NCI-H2227 (cell line): ENCODE data around the gene ANKZF1.

Source experiments
- DNase-seq: peaks from one replicate; lab custom pipeline; 2025; ENCODE audit not compliant: unreplicated experiment; lab: John Stamatoyannopoulos, UW

The ANKZF1 gene

GRCh38 chr2:219207884-219208740 lies 21.5 kb upstream of the ANKZF1 start:
- peak; percentile 67 for DNase-seq

DNA sequence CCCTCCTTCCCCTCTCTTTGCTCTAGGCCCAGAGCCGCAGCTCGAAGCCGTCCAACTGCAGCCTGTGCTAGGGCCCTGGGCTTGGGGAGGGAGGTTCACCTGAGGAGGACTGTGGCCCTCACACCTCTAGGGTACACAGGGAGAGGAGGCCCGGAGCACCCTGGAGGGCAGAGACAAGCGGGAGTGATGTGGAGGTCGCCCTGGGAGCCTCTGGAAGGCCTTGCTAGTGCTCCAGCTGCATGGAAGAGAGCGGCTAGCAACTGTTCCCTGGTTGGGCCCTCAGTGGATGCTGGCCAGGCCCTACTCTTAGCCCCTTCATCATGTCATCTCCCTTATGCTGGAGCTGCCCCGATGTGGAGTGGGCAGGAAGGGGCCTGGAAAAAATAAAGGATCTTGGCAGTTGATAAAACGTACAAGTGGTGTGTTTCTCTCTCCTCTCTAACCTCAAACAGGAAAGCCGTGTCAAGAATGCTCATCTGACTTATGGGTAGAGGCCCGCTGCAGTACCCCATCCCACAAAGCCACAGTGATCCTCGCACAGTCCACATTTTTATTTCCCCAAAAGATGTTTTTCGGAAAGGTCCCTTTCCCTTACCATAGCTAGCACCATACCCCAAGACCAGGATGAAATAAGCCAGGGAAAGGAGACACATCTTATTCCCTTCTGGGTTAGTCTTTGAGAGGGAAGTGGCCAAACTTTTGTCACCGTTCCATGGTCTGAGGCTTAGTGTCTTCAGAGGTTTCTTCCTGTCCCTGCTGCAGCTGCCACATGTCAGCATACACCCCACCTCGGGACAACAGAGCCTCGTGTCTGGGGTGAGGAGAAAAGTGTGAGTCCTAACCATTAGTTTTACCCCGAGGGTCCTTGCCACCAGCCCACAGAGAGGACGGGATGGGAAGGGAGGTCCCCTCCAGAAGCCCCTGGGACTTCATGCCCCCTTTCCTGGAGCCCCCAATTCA lies 20.1 kb upstream of the ANKZF1 start:
- DNase-seq, result no peak

GRCh38 chr2:219210196-219210885 lies 19.3 kb upstream of the ANKZF1 start:
- no peak for DNase-seq

DNA sequence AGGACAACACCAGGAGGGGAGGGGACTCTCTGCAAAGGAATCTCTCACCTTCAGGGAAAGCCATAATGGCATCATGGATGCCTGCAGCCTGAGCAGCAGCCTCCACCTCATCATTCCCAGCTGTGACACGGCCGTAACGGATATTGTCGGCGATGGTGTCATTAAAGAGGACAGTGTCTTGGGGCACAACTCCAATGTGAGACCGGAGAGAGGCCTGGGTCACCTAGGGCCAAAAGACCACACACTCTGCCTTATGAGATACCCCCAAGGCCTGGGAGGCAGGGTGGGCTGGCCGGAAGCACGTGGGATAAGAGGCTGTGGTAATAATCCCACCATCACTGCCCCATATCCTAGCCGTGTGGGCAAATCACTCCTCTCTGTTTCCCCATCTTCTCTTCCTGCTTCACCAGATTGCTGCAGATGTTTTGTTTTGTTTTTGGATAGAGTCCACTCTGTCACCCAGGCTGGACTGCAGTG lies 18.7 kb upstream of the ANKZF1 start:
- no peak for DNase-seq

DNA sequence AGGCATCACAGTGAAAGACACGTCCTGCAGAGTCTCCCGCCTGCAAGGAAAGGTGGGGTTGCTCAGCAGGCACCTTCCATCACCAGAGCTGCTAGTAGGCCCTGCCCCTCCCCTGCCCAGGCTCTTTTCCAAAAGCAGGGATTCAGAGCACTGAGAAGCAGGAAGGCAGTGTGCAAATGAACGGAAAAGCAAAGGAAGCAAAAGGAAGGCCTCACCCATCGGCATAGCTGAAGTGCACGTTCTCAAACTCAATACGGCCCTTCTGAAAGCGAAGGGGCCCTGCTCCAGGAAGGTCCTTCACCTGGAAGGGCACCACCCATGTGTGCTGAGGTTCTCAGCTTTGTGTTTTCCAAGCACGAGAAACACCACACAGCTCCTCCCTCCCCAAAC lies 16.6 kb upstream of the ANKZF1 start:
- no peak for DNase-seq

DNA sequence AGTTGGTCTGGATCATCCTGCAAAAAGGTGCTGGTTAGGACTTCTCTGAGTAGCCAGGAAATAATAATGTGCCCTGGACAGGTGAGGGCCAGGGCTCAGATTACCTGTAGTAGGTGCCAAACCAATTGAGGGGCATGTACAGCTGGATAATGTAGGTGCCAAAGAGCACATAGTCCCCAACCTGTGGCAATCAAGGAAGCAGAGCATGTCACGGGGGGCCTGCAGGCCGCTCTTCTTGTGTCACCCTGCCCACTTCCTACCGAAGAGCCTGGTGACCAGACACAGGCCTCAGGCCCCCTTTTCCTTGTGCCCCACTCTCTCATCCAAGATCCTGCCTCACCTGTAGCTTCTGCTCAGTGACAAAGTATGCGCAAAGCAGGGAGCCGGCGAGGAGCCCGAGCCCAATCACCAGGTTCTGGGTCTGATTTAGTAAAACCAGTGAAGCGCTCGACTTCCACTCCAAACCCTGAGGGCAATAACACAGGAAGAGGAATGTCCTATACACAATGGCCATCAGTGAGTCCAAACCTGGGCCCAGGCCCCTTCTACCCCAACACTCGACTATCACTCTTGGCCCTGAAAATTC lies 16.0 kb upstream of the ANKZF1 start:
- DNase-seq, result no peak

- DNase-seq, result no peak
Observed at GRCh38 chr2:219214141-219214540, 15.5 kb upstream of the ANKZF1 start.

DNA sequence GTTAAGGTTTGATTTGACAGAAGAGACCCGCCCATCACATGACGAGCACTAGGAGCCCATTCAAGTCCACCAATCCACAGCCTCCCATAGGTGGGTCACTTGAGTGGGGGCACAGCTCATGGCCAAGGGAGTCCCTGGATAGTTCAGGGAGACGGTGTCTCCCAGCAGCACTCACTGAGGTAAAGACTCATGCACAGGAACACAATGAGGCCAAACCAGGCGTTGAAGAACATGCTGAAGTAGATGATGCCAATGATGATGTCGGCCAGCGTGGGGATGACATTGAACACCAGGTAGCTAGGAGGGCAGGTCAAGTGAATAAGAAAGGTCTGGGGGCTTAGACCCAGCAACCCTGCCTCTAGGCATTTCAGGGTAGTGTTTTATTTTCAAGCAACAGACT lies 14.8 kb upstream of the ANKZF1 start:
- DNase-seq, result no peak

DNA sequence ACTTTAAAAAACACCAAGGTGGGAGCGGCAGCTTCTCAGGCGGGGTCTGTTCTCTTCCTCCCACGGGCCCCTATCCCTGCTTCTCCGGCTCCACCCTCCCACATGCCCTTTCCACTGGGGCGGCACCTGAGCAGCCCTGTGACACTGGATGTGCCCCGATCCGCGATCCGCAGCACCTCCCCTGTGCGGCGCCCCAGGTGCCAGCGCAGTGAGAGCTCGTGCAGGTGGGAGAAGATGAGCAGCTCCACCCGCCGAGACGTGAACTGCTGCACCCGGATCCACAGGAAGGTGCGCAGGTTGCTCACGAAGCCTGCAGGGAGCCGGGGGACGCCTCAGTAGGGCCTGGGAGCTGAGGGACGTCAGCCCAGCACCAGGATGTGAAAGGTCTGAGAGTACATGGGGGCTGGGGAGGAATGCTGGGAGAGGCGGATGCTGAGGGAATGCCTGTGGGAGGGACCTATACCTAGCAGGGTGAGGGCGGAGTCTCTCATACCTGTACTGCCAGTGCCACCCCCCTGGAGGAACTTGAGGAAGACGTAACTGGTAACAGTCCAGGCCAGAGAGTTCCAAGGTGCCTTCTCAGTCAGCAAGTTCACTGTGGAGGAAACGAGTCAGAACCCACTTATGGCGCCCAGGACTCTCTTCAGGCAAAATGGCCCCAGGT lies 13.6 kb upstream of the ANKZF1 start:
- DNase-seq, result no peak

DNA sequence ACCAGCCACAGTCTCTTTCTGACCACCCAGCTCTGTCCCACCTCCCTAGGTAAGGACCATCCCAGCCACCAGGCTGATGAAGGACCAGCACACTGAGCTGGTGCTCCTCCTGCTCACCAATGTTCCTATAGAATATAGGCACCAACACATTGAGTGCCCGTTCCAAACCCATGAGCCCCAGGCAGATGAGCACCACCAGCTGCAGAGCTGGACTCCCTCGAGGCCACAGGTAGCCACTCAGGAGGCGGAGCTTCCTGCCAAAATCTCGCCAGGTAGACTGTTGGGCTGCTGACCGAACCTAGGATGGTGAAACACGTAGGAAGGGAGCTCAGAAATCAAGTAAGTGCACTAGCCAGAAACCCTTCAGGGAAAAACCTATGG lies 13.1 kb upstream of the ANKZF1 start:
- no peak for DNase-seq

DNA sequence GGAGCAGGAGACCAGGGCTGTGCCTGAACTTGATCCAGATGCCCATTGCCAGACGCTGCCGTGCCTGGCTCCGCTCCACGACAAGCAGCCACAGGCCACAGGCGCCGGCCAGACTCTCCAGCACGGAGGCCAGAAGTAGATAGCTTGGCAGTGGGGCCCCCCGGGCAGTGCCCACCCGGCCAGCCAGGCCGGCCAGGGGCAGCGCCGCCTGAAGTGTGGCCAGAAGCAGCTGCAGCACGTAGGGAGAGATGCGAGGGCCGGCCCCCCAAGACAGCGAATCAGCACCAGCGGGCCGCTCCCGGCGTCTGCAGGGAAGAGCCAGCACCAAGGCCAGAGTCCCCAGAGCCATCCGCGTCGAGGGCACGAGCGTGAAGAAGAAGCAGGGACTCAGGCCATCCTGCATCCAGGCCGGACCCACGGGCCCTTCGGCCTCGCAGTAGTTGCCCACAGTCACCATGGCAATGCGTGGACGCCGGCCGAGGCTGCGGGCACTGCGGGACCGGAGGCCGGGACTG lies 11.3 kb upstream of the ANKZF1 start:
- peak; percentile 77 for DNase-seq

GRCh38 chr2:219218732-219219701 lies 10.6 kb upstream of the ANKZF1 start, which contains the start of gene ABCB6:
Gene ABCB6 (minus strand): TSS chr2:219218958. CDS start chr2:219218673, 285 bp downstream.
- peak; percentile 97 for DNase-seq

- no peak for DNase-seq
Observed at GRCh38 chr2:219219784-219220532, 9.6 kb upstream of the ANKZF1 start.

DNA sequence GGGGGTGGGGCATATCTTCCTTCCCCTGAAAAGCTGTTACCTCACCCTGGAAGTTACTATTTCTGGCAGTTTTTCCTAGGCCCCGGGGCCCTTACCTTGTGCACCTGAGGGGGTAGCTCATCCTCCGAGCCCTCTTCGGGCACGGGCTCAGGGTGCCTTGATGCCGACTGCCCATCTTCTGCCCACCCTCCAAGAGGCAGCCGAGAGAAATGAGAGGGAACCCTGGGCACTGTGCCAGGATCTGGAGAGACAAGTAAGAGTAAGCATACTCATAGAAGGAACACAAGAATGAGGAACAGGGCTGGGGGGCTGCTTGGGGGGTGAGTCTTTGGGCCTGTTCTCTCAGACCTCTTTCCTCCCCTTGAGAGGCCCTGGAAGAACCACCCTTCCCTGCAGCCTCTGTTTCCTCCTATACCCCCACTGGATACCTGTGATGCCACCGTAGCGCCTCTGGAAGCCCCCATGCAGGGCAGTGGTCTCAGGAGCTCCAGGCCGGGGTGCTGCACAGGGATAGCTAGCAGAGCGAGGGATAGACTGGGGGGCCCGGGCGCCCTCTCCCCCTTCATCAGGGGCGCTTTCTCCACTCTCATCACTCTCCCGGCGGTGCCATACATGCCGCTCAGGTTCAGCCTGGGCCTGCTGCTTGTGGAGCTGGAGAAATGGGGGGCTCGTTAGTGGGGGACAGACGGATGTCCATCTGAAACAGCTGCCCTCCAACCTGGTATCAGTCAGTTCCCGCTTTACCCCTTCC lies 8.8 kb upstream of the ANKZF1 start:
- no peak for DNase-seq

GRCh38 chr2:219221957-219222518 lies 7.6 kb upstream of the ANKZF1 start:
- DNase-seq, result no peak

DNA sequence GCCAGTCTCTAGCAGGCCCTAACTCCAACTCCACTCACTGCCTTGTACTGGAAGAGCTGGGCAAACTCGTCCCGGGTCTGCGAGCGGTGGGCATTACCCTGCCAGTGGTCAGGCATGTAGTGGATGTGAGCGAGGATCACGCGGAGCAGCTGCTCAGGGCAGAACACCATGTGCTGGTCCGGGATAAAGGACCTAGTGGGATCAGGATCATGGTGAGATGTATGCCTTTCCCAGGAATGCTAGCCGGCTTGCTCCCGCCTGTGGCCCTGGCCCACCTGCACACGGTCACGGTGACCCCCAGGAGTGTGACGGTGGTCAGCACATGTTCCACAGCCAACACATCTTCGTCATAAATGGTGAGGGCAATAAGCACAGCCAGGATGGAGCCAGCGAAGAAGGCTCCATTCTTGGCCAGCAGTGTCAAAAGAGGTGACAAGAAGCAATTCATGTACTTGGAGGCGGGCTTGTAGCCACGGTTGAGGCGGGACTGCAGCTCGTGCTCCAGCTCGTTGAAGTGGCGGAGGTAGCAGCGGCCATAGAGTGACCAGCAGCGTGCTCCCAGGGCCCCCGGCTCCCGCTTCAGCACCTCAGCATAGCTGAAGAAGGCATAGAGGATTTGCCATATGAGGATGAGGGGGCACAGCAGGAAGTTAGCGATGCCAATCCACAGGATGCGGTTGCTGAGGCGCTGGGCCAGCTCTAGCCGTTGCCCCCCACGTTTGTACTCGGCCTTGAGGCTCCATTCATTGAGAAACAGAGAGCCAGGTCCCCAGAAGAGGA lies 5.6 kb upstream of the ANKZF1 start:
- DNase-seq, result no peak
